OCI-M1 (cell line): ENCODE measurements around the gene COPS3.
A peak's percentile ranks its signal among the peaks of the same experiment; 100 is the strongest.
"Not testable (repeated sequence)": the region's sequence is repeated elsewhere in the genome, so short reads cannot be mapped to it uniquely, and the experiment has no call there.

Experiments used
- DNase-seq: peaks from one replicate; lab custom pipeline; 2025; lab: John Stamatoyannopoulos, UW

Gene COPS3

GRCh38 chr17:17301659-17302058 lies 20.6 kb upstream of the COPS3 start:
- not testable (repeated sequence) for DNase-seq

DNA sequence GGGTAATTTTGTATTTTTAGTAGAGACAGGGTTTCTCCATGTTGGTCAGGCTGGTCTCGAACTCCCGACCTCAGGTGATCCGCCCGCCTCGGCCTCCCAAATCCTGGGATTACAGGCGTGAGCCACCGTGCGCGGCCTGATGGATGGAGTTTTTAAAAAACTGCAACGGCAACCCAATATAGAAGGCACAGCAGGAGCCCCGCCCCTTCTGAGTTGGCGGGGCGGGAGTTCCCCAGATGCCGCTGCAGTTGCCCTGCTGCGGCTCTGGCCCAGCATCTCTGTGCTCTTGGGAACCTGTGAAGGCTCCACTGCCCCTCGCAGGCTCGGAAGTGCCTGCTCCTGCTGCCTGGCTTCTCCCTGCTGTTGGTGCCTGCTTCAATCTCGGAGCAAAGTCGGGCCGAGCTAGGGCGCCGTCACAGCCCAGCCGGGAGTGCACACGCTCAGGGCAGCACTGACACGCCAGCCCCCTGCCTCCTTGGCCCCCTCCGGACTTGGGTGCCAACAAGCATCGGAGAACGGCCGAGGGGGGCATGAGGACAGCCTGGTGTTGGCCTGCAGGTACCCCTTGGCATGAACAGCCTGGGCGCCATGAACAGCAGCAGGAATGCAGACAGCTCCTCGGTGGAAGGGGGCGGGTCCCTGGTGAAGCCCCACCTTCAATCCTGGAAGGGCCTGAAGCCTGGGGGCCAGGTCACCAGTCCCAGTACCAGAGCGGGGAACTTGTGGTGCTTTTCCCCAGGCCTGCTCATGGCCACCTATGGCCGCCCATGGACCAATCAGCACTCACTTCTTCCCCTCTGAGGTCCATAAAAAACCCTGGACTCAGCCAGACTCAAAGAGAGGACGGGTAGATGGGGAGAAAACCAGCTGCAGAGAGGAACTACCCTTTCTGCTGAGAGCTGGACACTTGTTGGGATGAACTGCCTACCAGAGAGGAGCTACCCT lies 19.9 kb upstream of the COPS3 start:
- peak; percentile 94 for DNase-seq

GRCh38 chr17:17298108-17298507 lies 17.1 kb upstream of the COPS3 start:
- no peak for DNase-seq

DNA sequence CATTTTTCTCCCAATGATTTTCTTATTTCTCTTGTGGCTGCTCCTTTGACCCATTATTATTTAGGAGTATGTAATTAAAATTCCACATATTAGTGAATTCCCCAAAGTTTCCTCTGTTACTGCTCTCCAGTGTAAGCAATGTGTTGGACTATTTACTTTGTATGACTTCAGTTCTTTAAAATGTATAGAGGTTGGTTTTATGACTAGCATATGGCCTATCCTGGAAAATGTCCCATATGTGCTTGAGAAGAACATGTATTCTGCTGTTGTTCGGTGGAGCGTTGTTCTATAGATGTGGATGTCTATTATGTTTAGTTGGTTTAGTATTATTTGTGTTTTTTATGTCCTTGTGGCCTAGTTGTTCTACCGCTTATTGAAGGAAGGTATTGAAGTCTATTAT lies 16.2 kb upstream of the COPS3 start:
- no peak for DNase-seq

- DNase-seq, result no peak
Measured at GRCh38 chr17:17295141-17295540, 14.1 kb upstream of the COPS3 start.

DNA sequence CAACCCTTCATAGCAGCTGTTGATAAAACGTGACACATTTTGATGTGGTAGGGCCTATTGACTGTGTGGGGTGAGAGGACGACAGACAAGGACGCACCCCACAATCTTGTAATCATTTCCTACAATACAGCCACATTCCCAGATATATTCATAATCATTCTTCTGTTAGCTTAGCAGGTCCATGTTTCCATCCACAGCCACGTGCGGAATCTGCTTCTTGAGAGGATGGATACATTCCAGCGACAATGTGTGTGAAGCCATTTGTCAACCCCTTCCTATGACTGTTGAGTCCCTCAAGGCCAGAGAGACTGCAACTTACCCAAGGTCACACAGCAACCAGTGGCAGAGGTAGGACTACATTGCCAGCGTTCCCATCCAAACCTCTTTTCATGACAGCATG lies 8.7 kb upstream of the COPS3 start:
- no peak for DNase-seq

- no peak for DNase-seq
Measured at GRCh38 chr17:17289086-17289485, 8.0 kb upstream of the COPS3 start.

DNA sequence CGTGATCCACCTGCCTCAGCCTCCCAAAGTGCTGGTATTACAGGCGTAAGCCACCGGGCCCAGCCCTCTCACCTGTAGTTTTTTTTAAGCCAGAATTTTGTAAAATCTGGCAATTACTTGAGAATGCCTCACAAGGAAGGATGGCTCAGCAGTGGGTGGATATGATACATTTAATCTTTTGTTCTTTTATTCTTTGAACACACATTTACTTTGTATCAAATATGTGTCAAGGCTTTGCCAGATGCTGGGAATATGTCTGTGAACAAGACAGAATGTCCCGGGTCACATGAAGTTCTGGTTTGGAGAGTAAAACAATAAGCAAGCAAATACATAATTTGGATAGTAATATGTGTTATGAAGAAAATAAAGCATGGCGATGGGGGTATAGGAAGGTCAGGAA lies 4.9 kb upstream of the COPS3 start:
- DNase-seq, result no peak

GRCh38 chr17:17279316-17279715 lies 1.7 kb downstream of the COPS3 start:
- no peak for DNase-seq

GRCh38 chr17:17277431-17277830 lies 3.6 kb downstream of the COPS3 start:
- not testable (repeated sequence) for DNase-seq

DNA sequence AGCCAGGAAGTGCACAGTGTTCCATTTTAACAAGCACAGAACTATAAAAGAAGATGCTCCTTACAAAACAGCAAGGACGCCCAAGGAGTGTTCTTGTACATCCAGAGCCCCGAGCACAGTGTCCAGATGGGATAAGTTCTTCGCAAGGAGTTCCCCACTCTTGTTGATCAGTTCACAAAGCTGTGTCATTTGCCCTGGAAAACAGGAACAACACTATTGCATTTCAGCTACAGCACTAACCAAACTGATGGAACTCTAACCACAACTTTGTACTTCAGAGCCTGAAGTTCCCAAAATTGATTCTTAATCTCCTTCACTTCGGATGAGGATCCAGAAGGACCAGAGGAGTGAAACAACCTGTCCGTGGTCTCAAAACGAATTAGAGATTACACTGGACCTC lies 5.1 kb downstream of the COPS3 start:
- DNase-seq, result peak; percentile 5

DNA sequence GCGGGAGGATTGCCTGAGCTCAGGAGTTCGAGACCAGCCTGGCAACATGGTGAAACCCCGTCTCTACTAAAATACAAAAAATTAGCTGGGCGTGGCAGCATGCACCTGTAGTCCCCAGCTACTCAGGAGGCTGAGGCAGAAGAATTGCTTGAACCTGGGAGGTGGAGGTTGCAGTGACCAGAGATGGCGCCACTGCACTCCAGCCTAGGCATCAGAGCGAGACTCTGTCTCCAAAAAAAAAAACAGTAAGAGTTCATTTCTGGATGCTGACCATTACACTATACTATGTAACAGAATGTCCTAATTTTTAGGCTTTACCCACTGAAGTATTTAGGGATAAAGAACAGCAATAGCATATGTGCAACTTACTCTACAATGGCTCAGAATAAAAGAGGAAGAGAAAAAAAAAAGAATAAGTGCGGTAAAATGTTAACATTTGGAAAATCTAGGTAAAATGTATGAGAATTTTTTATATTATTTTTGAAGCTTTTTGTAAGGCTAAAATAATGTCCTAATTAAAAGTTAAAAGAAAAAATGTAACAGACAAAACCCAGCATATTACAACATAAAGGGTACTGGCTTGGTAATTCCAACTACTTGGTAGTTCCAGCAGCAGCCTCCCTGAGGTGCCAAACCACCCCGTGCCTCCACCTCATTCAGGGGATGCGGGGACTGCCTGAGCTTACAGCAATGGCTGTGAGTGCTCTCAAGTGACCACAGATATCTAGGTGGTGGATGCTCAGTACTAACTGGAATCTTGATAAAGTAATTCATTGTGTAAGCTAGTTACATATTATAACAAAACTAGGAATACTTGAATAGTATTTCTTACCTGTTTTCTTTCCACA lies 10.9 kb downstream of the COPS3 start:
- peak; percentile 8 for DNase-seq

- DNase-seq, result no peak
Measured at GRCh38 chr17:17264430-17264829, 16.6 kb downstream of the COPS3 start.

GRCh38 chr17:17258998-17259397 lies 22.0 kb downstream of the COPS3 start:
- no peak for DNase-seq

DNA sequence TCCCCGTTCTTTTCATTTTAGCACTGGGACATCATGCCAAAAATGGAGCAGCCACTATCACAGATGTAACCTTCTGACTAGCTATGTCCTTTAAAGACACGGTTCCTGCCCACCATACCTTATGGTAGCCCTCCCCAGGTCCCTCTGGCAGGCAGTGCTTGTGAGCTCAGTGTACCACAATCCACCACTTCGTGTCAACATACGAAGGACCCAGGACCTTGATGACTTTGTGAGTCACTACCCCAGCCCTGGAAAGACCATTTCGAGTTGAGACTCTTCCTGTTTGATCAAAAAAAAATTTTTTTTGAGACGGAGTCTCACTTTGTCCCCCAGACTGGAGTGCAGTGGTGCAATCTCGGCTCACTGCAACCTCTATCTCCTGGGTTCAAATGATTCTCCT lies 23.0 kb downstream of the COPS3 start:
- DNase-seq, result no peak

GRCh38 chr17:17256316-17256715 lies 24.7 kb downstream of the COPS3 start:
- DNase-seq, result no peak

GRCh38 chr17:17255689-17256088 lies 25.4 kb downstream of the COPS3 start:
- DNase-seq, result not testable (repeated sequence)

GRCh38 chr17:17254036-17254435 lies 27.0 kb downstream of the COPS3 start:
- no peak for DNase-seq

- DNase-seq, result no peak
Measured at GRCh38 chr17:17253406-17253805, 27.6 kb downstream of the COPS3 start.

DNA sequence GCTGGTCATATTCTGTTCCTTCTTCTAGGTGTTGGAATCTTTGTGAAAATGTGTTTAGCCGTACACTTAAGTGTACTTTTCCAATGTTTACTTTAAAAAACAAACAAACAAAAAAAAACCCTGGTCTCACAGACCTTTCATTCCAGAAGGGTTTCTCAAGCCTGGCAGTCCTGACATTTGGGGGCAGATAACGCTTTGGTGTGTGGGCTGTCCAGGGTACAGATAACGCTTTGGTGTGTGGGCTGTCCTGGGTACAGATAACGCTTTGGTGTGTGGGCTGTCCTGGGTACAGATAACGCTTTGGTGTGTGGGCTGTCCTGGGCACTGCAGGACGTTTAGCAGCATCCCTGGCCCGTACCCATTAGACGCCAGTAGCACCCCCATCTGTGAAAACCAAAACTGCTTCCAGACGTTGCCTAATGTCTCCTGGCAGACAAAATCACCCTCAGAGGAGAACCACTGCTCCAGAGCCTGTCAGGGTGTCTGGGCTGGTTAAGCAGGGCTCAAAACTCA lies 28.8 kb downstream of the COPS3 start:
- DNase-seq, result peak; percentile 89

GRCh38 chr17:17246879-17247278 lies 34.2 kb downstream of the COPS3 start:
- no peak for DNase-seq

DNA sequence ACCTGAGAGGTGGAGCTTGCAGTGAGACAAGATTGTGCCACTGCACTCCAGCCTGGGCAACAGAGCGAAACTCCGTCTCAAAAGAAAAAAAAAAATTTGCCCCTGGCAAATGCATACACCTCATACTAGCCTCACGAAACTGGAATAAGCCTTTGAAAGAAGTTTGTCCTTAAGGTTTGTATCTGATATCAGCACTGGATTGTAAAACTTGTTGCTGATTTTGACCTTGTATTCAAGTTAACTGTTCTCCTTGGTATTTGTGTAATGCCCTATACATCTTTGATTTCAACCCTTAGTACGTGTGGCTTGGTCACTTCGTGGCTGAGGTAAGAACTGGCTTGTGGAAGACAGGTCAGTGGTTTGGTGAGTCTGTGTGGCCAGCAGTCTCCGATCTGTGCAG lies 37.9 kb downstream of the COPS3 start:
- no peak for DNase-seq

GRCh38 chr17:17242246-17242645 lies 38.8 kb downstream of the COPS3 start:
- DNase-seq, result no peak
